ENCODE measurements around the gene GATAD1.
"Not testable (repeated sequence)": the region's sequence is repeated elsewhere in the genome, so short reads cannot be mapped to it uniquely, and the experiment has no call there.

Gene GATAD1

GRCh38 chr7:92447345-92448204, at the start of gene GATAD1:
TSS of gene GATAD1 (plus strand) at chr7:92447482. CDS start at chr7:92447730, 248 bp downstream.
- peak; percentile 70 for DNase-seq (ENCODE audit: low read depth, low spot score)

- DNase-seq (ENCODE audit: low read depth, low spot score): no peak
These were observed 49.7 kb upstream of the GATAD1 start for GRCh38 chr7:92397542-92397941.

- DNase-seq (ENCODE audit: low read depth, low spot score): no peak
These were observed 47.3 kb upstream of the GATAD1 start for GRCh38 chr7:92400013-92400412.

- DNase-seq (ENCODE audit: low read depth, low spot score): no peak
These were observed 44.1 kb upstream of the GATAD1 start for GRCh38 chr7:92402920-92403759.

- no peak for DNase-seq (ENCODE audit: low read depth, low spot score)
These were observed 43.6 kb upstream of the GATAD1 start for GRCh38 chr7:92403760-92404074.

- DNase-seq (ENCODE audit: low read depth, low spot score): no peak
These were observed 43.1 kb upstream of the GATAD1 start for GRCh38 chr7:92404170-92404614.

GRCh38 chr7:92409357-92409756, 37.9 kb upstream of the GATAD1 start:
- no peak for DNase-seq (ENCODE audit: low read depth, low spot score)

GRCh38 chr7:92410162-92410561, 37.1 kb upstream of the GATAD1 start:
- not testable (repeated sequence) for DNase-seq (ENCODE audit: low read depth, low spot score)

GRCh38 chr7:92412745-92413144, 34.5 kb upstream of the GATAD1 start:
- DNase-seq (ENCODE audit: low read depth, low spot score): no peak

- DNase-seq (ENCODE audit: low read depth, low spot score): no peak
These were observed 33.7 kb upstream of the GATAD1 start for GRCh38 chr7:92413550-92413949.

- no peak for DNase-seq (ENCODE audit: low read depth, low spot score)
These were observed 32.1 kb upstream of the GATAD1 start for GRCh38 chr7:92415225-92415624.

GRCh38 chr7:92417913-92418312, 29.4 kb upstream of the GATAD1 start:
- DNase-seq (ENCODE audit: low read depth, low spot score): no peak

- DNase-seq (ENCODE audit: low read depth, low spot score): no peak
These were observed 25.4 kb upstream of the GATAD1 start for GRCh38 chr7:92421676-92422435.

GRCh38 chr7:92422926-92423325, 24.4 kb upstream of the GATAD1 start:
- no peak for DNase-seq (ENCODE audit: low read depth, low spot score)

- DNase-seq (ENCODE audit: low read depth, low spot score): no peak
These were observed 23.6 kb upstream of the GATAD1 start for GRCh38 chr7:92423710-92424131.

GRCh38 chr7:92425311-92425947, 21.9 kb upstream of the GATAD1 start:
- DNase-seq (ENCODE audit: low read depth, low spot score): no peak

- no peak for DNase-seq (ENCODE audit: low read depth, low spot score)
These were observed 20.1 kb upstream of the GATAD1 start for GRCh38 chr7:92427193-92427592.

GRCh38 chr7:92432299-92432946, 14.9 kb upstream of the GATAD1 start:
- DNase-seq (ENCODE audit: low read depth, low spot score): no peak

- no peak for DNase-seq (ENCODE audit: low read depth, low spot score)
These were observed 14.3 kb upstream of the GATAD1 start for GRCh38 chr7:92433019-92433418.

- no peak for DNase-seq (ENCODE audit: low read depth, low spot score)
These were observed 11.7 kb upstream of the GATAD1 start for GRCh38 chr7:92435542-92435941.
